Endothelial cell of umbilical vein (primary cell): ENCODE measurements around the gene KRTAP3-3. TPM values are rescaled to one million over a fixed set of nuclear protein-coding genes. Genes with fewer than 3 reads are reported as not detected.

ENCODE experiments used
- BruUV-seq: library from RNA; stranded (reverse); fragments of 400-500 nt; replicated peaks from 2 replicates; lab custom pipeline; 2021; lab: Mats Ljungman, UMichigan
- CTCF ChIA-PET: fragments of 300-600, 350-600 bp; sonication (Branson Sonifier 250); formaldehyde crosslinking; loops from one replicate; lab custom pipeline; 2021; ENCODE audit warnings: antibody characterized with exemption, inconsistent platforms; lab: Charles Lee
- POLR2A ChIA-PET: fragments of 300-600, 350-600 bp; sonication (Branson Sonifier 250); formaldehyde crosslinking; loops from one replicate; lab custom pipeline; 2021; ENCODE audit warnings: antibody characterized with exemption, inconsistent platforms; lab: Charles Lee
- DNase-seq: peaks from one replicate; pipeline ENCODE4 v3.0.0-alpha.2; 2011; ENCODE audit warnings: low read depth, low spot score
- FAIRE-seq: peaks from 2 replicates; lab custom pipeline; 2011; peaks lifted over from hg19 to GRCh38; lab: Jason Lieb, UNC
- H2AFZ ChIP-seq: 2 replicates; pipeline ENCODE4 v1.6.0; 2012; ENCODE audit warnings: low read depth, low read length, control low read depth, inconsistent platforms
- H3K27ac ChIP-seq: 2 replicates; pipeline ENCODE4 v1.5.1; 2011; ENCODE audit warnings: low read depth, mild to moderate bottlenecking, control low read depth, low read length, moderate library complexity; ENCODE audit not compliant: insufficient read depth
- H3K27me3 ChIP-seq, 2 experiments: 2 replicates each; pipeline versions ENCODE4 v1.6.0 to v1.6.1; 2011; ENCODE audit warnings: low read length in 2 of 2, mixed read lengths in 1 of 2; ENCODE audit not compliant: control insufficient read depth in 2 of 2, insufficient read depth in 2 of 2
- H3K36me3 ChIP-seq, 2 experiments: 2 replicates in 1 of 2; 3 replicates in 1 of 2; pipeline ENCODE4 v1.5.1; 2011; ENCODE audit warnings: low read length in 2 of 2, mild to moderate bottlenecking in 1 of 2, moderate library complexity in 1 of 2; ENCODE audit not compliant: control insufficient read depth in 2 of 2, insufficient read depth in 2 of 2; ENCODE audit errors: extremely low read depth in 1 of 2
- H3K4me1 ChIP-seq: 3 replicates; pipeline ENCODE4 v1.5.1; 2011; ENCODE audit warnings: mild to moderate bottlenecking, low read length; ENCODE audit not compliant: control insufficient read depth, insufficient read depth; ENCODE audit errors: extremely low read depth
- H3K4me2 ChIP-seq: 2 replicates; pipeline ENCODE4 v1.6.1; 2011; ENCODE audit warnings: low read length, control low read depth, mixed read lengths; ENCODE audit not compliant: insufficient read depth
- H3K4me3 ChIP-seq, 3 experiments: fragments of 200-600 bp in 1 of 3; sonication (generic), shearing (Covaris generic) in 1 of 3; replicated peaks in 1 of 3; 2 replicates each; pipeline ENCODE4 v1.5.1; 2011 to 2016; ENCODE audit warnings: control low read depth in 3 of 3, low read length in 3 of 3, mild to moderate bottlenecking in 2 of 3, inconsistent platforms in 1 of 3, low read depth in 1 of 3, moderate library complexity in 1 of 3; ENCODE audit not compliant: insufficient read depth in 1 of 3
- H3K79me2 ChIP-seq: 2 replicates; pipeline ENCODE4 v1.6.0; 2012; ENCODE audit warnings: low read length, inconsistent platforms; ENCODE audit not compliant: control insufficient read depth, insufficient read depth
- H3K9ac ChIP-seq: replicated peaks from 2 replicates; pipeline ENCODE3; 2011; ENCODE audit warnings: low read length, control low read depth; ENCODE audit not compliant: insufficient read depth; ENCODE audit errors: extremely low read depth
- H3K9me1 ChIP-seq: replicated peaks from 3 replicates; pipeline ENCODE4 v1.6.0; 2011; ENCODE audit warnings: mild to moderate bottlenecking, low read length; ENCODE audit not compliant: control insufficient read depth, insufficient read depth; ENCODE audit errors: extremely low read depth
- H3K9me3 ChIP-seq: replicated peaks from 2 replicates; pipeline ENCODE4 v1.5.1; 2012; ENCODE audit warnings: low read length, inconsistent platforms; ENCODE audit not compliant: control insufficient read depth, insufficient read depth
- H4K20me1 ChIP-seq: replicated peaks from 2 replicates; pipeline ENCODE3; 2011; ENCODE audit warnings: mild to moderate bottlenecking, low read length; ENCODE audit not compliant: control insufficient read depth, insufficient read depth; ENCODE audit errors: extremely low read depth
- CTCF ChIP-seq, 2 donors: IDR thresholded peaks; 1 replicate in 1 of 2; 2 replicates in 1 of 2; pipeline ENCODE4 v1.5.1; 2011; ENCODE audit warnings: low read length in 2 of 2, mild to moderate bottlenecking in 2 of 2, moderate library complexity in 2 of 2, control low read depth in 1 of 2, inconsistent platforms in 1 of 2, low read depth in 1 of 2; ENCODE audit not compliant: insufficient read depth in 1 of 2; ENCODE audit errors: extremely low read depth in 1 of 2
- EZH2 ChIP-seq: IDR thresholded peaks from 2 replicates; pipeline ENCODE4 v1.6.1; 2012; ENCODE audit warnings: borderline replicate concordance, low read depth, mild to moderate bottlenecking, moderate library complexity, low read length, inconsistent platforms; ENCODE audit not compliant: severe bottlenecking
- JUN ChIP-seq: IDR thresholded peaks from 2 replicates; pipeline ENCODE4 v1.6.1; 2011; ENCODE audit warnings: borderline replicate concordance, low read depth; ENCODE audit not compliant: insufficient read length, insufficient read depth
- MYC ChIP-seq: IDR thresholded peaks from one replicate; pipeline ENCODE4 v1.6.1; 2011; ENCODE audit warnings: mild to moderate bottlenecking, low read depth, low read length
- POLR2A ChIP-seq: IDR thresholded peaks from 2 replicates; pipeline ENCODE4 v1.6.1; 2012; ENCODE audit warnings: low read depth, mild to moderate bottlenecking, control low read depth, low read length
- POLR2AphosphoS5 ChIP-seq: IDR thresholded peaks from 2 replicates; pipeline ENCODE4 v1.6.1; 2012; ENCODE audit warnings: low read depth, mild to moderate bottlenecking, control low read depth, low read length, moderate library complexity; ENCODE audit not compliant: insufficient read depth
- dilution Hi-C: fragments of 300-500 bp; cut with MboI; formaldehyde crosslinking; loops from one replicate; pipeline ENCODE4 v1.15.0; 2019; ENCODE audit warnings: low sequenced_read_pairs; ENCODE audit not compliant: extremely low pct_ligation_motif_present
- intact Hi-C: fragments of 100-400 bp; cut with micrococcal nuclease; formaldehyde crosslinking; loops from one replicate; pipeline ENCODE4 v1.10.0; 2022
- polyA plus RNA-seq, 4 experiments: library from polyadenylated mRNA; depleted of rRNA in 3 of 4; stranded (reverse) in 3 of 4; unstranded in 1 of 4; fragments of >200 nt; gene quantifications; 2 replicates each; pipeline versions ENCODE4 v1.2.1 to v1.2.3, GENCODE V29; 2011 to 2012; ENCODE audit warnings: missing spikeins in 1 of 4
- total RNA-seq: library from RNA; stranded (reverse); gene quantifications from 2 replicates; pipeline ENCODE4 v1.2.3, GENCODE V29; 2021

Gene KRTAP3-3
- total and polyA plus RNA-seq, 2 donors (not counting 3 experiments of a cell fraction or from before 2014, with no cell fraction given): not detected

- dilution Hi-C loops: no loop called here
- Histone ChIP-seq H3K4me2 (no peak within 1 kb of the TSS), H3K9me1 (no peaks in the 10 kb centered on the region), H3K79me2 (no peaks in the 10 kb centered on the region), H3K4me3 (no peak within 1 kb of the TSS), H3K36me3 (no peaks in the 10 kb centered on the region), H3K4me1 (no peaks in the 10 kb centered on the region), H3K9ac (no peak within 1 kb of the TSS), H3K27ac (no peak within 1 kb of the TSS), H3K9me3 (no peaks in the 10 kb centered on the region), H3K27me3 (no peaks in the 10 kb centered on the region), H2AFZ (no peak within 1 kb of the TSS), H4K20me1 (no peaks in the 10 kb centered on the region)
- ChIA-PET CTCF (no interaction called here), POLR2A (no interaction called here)
- no peak for DNase-seq
- BruUV-seq: no TSS peak
- TF ChIP-seq POLR2AphosphoS5 (no peak), MYC (no peak), EZH2 (no peak)
- no peak for FAIRE-seq
- intact Hi-C loops: no loop called here
Measured at GRCh38 chr17:40966848-40967247, 27.1 kb downstream of the KRTAP3-3 start, which contains the start of gene KRT39. Gene KRT39 (minus strand): TSS chr17:40966948. CDS start chr17:40966856, 92 bp downstream.

GRCh38 chr17:40963838-40964237 is 30.1 kb downstream of the KRTAP3-3 start:
- CTCF ChIA-PET: interaction anchor here (1.0 to 1.1 kb wide), 3 partner anchors 9 to 29 kb away, joined by 3 to 7 read pairs (median 3); no protein-coding TSS in a partner anchor

More at GRCh38 chr17:40963838-40964237, 30.1 kb downstream of the KRTAP3-3 start:
- Histone ChIP-seq H3K4me2 (no peak overlapping the region), H3K79me2 (no peaks in the 10 kb centered on the region), H3K27ac (no peak overlapping the region), H3K4me3 (no peak overlapping the region), H2AFZ (no peak overlapping the region), H3K9me1 (no peaks in the 10 kb centered on the region), H3K9me3 (no peaks in the 10 kb centered on the region), H4K20me1 (no peaks in the 10 kb centered on the region), H3K27me3 (no peaks in the 10 kb centered on the region), H3K36me3 (no peaks in the 10 kb centered on the region), H3K9ac (no peak overlapping the region), H3K4me1 (no peaks in the 10 kb centered on the region)
- peak; percentile 77 for FAIRE-seq
- peak; percentile 14 for DNase-seq
- intact Hi-C loops: no loop called here
- POLR2A ChIA-PET: no interaction called here
- TF ChIP-seq JUN: no peak
- TF ChIP-seq MYC: no peak
- TF ChIP-seq CTCF (IDR thresholded peaks at IDR 0.05; ENCODE audit: extremely low read depth in 1 of 2, insufficient read depth in 1 of 2, low read depth in 1 of 2, low read length in 2 of 2): peak; percentile 31 to 57
- no peak for TF ChIP-seq POLR2A
- no TSS peak for BruUV-seq
- dilution Hi-C loops: no loop called here
